Esophagus muscularis mucosa (tissue), 4 donors: ENCODE data around the gene CX3CL1. TPM values are rescaled to one million over a fixed set of nuclear protein-coding genes. Genes with fewer than 3 reads are reported as not detected.

ENCODE experiments used
- DNase-seq: peaks from one replicate; pipeline ENCODE4 v3.0.0-alpha.2; 2017; ENCODE audit errors: extremely low spot score
- H3K27ac ChIP-seq, 4 donors: fragments of 200-600 bp; sonication (generic); replicated peaks in 1 of 4; 1 replicate in 3 of 4; 2 replicates in 1 of 4; pipeline ENCODE4 v1.5.1; 2016 to 2019; ENCODE audit warnings: mild to moderate bottlenecking in 1 of 4
- H3K27me3 ChIP-seq, 4 donors: fragments of 200-600 bp; sonication (generic); one replicate each; pipeline versions ENCODE4 v1.5.1 to v1.6.0; 2016 to 2019
- H3K36me3 ChIP-seq, 4 donors: fragments of 200-600 bp; sonication (generic); one replicate each; pipeline ENCODE4 v1.5.1; 2016 to 2019
- H3K4me1 ChIP-seq, 4 donors: fragments of 200-600 bp; sonication (generic); one replicate each; pipeline ENCODE4 v1.5.1; 2016 to 2019
- H3K4me3 ChIP-seq, 4 donors: fragments of 200-600 bp; sonication (generic); 1 replicate in 2 of 4; 2 replicates in 2 of 4; pipeline ENCODE4 v1.5.1; 2016 to 2019; ENCODE audit warnings: mild to moderate bottlenecking in 4 of 4, moderate library complexity in 1 of 4
- H3K9me3 ChIP-seq, 4 donors: fragments of 200-600 bp; sonication (generic); 1 replicate in 3 of 4; 2 replicates in 1 of 4; pipeline ENCODE4 v1.5.1; 2016 to 2019
- EP300 ChIP-seq: sonication (generic); formaldehyde crosslinking; IDR thresholded peaks from one replicate; pipeline ENCODE4 v1.6.1; 2017; ENCODE audit warnings: antibody characterized with exemption
- POLR2AphosphoS5 ChIP-seq, 2 donors: sonication (generic); formaldehyde crosslinking; IDR thresholded peaks; one replicate each; pipeline ENCODE4 v1.6.1; 2017; ENCODE audit warnings: antibody characterized with exemption in 2 of 2
- WGBS: methylation state at CpG from one replicate; pipeline ENCODE4 v1.1.5; 2018; 5-methylcytosine and 5-hydroxymethylcytosine counted together
- intact Hi-C: fragments of 100-400 bp; cut with DNase I; formaldehyde crosslinking; loops from one replicate; pipeline ENCODE4 v1.15.1; 2023
- small RNA-seq, 3 donors: library from RNA; depleted of rRNA; stranded (forward); fragments of <200 nt; gene quantifications; one replicate each; pipeline ENCODE3, GENCODE V24; 2016
- total RNA-seq, 4 donors: library from RNA; depleted of rRNA; stranded (reverse); fragments of >200 nt; gene quantifications; one replicate each; pipeline versions ENCODE4 v1.1.0 to v1.2.1, GENCODE V29; 2016

The CX3CL1 gene
- total RNA-seq, 4 donors from 2014 or later, result 26.8 to 40.4 (median 29.9) TPM

GRCh38 chr16:57434003-57434402, 61.7 kb downstream of the CX3CL1 start:
- H3K9me3 ChIP-seq, result no peaks in the 10 kb centered on the region
- no peaks in the 10 kb centered on the region for H3K4me1 ChIP-seq
- no peaks in the 10 kb centered on the region for H3K27me3 ChIP-seq
- 94% methylated on average over 2 of the region's 2 CpGs for WGBS
- TF ChIP-seq EP300 (no peak), POLR2AphosphoS5 (IDR thresholded peaks at IDR 0.05) (no peak)
- DNase-seq, result no peak
- intact Hi-C loops, result no loop called here
- no peak overlapping the region for H3K4me3 ChIP-seq
- H3K27ac ChIP-seq, result no peak overlapping the region
- peaks cover 77 to 100% (median 96%) of the 10 kb centered on the region in 4 donors for H3K36me3 ChIP-seq

Small RNA genes within 50 kb of the gene (small RNA-seq; reads per million reads assigned to genes)
- gene AC108081.1, result 0 reads per million in 3 donors

Other genes starting within 250 kb of the CX3CL1 start
- gene PSME3IP1, start 186.5 kb upstream of the CX3CL1 start, total RNA-seq, result 10 to 100 TPM; 47.8 to 60.7 (median 57.5) TPM
- 10 to 100 TPM; 22.4 to 30.7 (median 25.7) TPM for gene RSPRY1, start 186.2 kb upstream of the CX3CL1 start, total RNA-seq
- gene ARL2BP, start 127.2 kb upstream of the CX3CL1 start, total RNA-seq, result 10 to 100 TPM; 58.1 to 77.4 (median 66.9) TPM
- 10 to 100 TPM in 1 of 4 donors, 1 to 10 TPM in 3; 3.6 to 10.7 (median 6.4) TPM for gene PLLP, start 87.8 kb upstream of the CX3CL1 start, total RNA-seq
- gene CCL22, start 13.7 kb upstream of the CX3CL1 start, total RNA-seq, result not detected
- gene CCL17, start 32.3 kb downstream of the CX3CL1 start, total RNA-seq, result not detected
- gene CIAPIN1, start 74.9 kb downstream of the CX3CL1 start, total RNA-seq, result 10 to 100 TPM; 24.0 to 27.0 (median 26.0) TPM
- 100 to 1,000 TPM in 2 of 4 donors, 10 to 100 TPM in 2; 77.2 to 115 (median 93.3) TPM for gene COQ9, start 75.0 kb downstream of the CX3CL1 start, total RNA-seq
- gene POLR2C, start 90.2 kb downstream of the CX3CL1 start, total RNA-seq, result 100 to 1,000 TPM in 3 of 4 donors, 10 to 100 TPM in 1; 95.5 to 154 (median 107) TPM
- 10 to 100 TPM; 14.5 to 36.7 (median 29.4) TPM for gene DOK4, start 114.0 kb downstream of the CX3CL1 start, total RNA-seq
- 10 to 100 TPM; 22.7 to 54.9 (median 36.9) TPM for gene CCDC102A, start 164.1 kb downstream of the CX3CL1 start, total RNA-seq
- under 1 TPM in 3 of 4 donors, not detected in 1; under 0.01 to 0.34 (median 0.17) TPM for gene ADGRG5, start 170.2 kb downstream of the CX3CL1 start, total RNA-seq